ENCODE data around the gene HIRIP3. TPM values are rescaled to one million over a fixed set of nuclear protein-coding genes. Genes with fewer than 3 reads are reported as not detected.

HIRIP3 gene
- polyA plus RNA-seq, 1 donor (not counting 4 experiments of a cell fraction or from before 2014, with no cell fraction given): 4.1 TPM

GRCh38 chr16:30011714-30012504 is 16.5 kb upstream of the HIRIP3 start:
- Histone ChIP-seq H3K9me1 (ENCODE audit: control insufficient read depth, extremely low read depth, insufficient read depth, low read length) (no peaks in the 10 kb centered on the region), H3K4me1 (ENCODE audit: control insufficient read depth, extremely low read depth, insufficient read depth, low read length) (peaks cover 3% of the 10 kb centered on the region), H3K36me3 (ENCODE audit: control insufficient read depth in 2 of 2, extremely low read depth in 1 of 2, insufficient read depth in 2 of 2, low read length in 2 of 2) (peaks cover 0 to 1% of the 10 kb centered on the region in 2 experiments), H3K27ac (ENCODE audit: control insufficient read depth, insufficient read depth, low read length) (no peak overlapping the region), H3K9me3 (ENCODE audit: control insufficient read depth, low read depth, low read length) (no peaks in the 10 kb centered on the region), H3K4me3 (ENCODE audit: control insufficient read depth in 2 of 3, extremely low read depth in 1 of 3, insufficient read depth in 2 of 3, low read depth in 1 of 3, low read length in 3 of 3) (no peak overlapping the region), H2AFZ (ENCODE audit: control insufficient read depth, low read length) (no peak overlapping the region), H3K27me3 (ENCODE audit: control insufficient read depth, extremely low read depth, insufficient read depth, low read length) (peaks cover 28% of the 10 kb centered on the region), H4K20me1 (ENCODE audit: control insufficient read depth, extremely low read depth, insufficient read depth, low read length) (no peaks in the 10 kb centered on the region), H3K9ac (ENCODE audit: control insufficient read depth, extremely low read depth, insufficient read depth, low read length) (no peak overlapping the region), H3K4me2 (ENCODE audit: control insufficient read depth, extremely low read depth, insufficient read depth, low read depth, low read length) (no peak overlapping the region), H3K79me2 (ENCODE audit: control insufficient read depth, insufficient read depth, low read length) (no peaks in the 10 kb centered on the region)
- no peak for FAIRE-seq
- dilution Hi-C loops (cut with MboI; ENCODE audit: extremely low pct_ligation_motif_present, low sequenced_read_pairs): no loop called here
- no peak for DNase-seq (ENCODE audit: low read depth, low spot score)
- no peak for TF ChIP-seq CTCF (optimal IDR thresholded peaks at IDR 0.05 in 1 of 3, IDR thresholded peaks at IDR 0.05 in 1 of 3, conservative IDR thresholded peaks at IDR 0.05 in 1 of 3; ENCODE audit: extremely low read depth in 1 of 3, insufficient read depth in 2 of 3, low read length in 3 of 3)
- no peak for TF ChIP-seq EZH2 (IDR thresholded peaks at IDR 0.05; ENCODE audit: low read length)

DNA sequence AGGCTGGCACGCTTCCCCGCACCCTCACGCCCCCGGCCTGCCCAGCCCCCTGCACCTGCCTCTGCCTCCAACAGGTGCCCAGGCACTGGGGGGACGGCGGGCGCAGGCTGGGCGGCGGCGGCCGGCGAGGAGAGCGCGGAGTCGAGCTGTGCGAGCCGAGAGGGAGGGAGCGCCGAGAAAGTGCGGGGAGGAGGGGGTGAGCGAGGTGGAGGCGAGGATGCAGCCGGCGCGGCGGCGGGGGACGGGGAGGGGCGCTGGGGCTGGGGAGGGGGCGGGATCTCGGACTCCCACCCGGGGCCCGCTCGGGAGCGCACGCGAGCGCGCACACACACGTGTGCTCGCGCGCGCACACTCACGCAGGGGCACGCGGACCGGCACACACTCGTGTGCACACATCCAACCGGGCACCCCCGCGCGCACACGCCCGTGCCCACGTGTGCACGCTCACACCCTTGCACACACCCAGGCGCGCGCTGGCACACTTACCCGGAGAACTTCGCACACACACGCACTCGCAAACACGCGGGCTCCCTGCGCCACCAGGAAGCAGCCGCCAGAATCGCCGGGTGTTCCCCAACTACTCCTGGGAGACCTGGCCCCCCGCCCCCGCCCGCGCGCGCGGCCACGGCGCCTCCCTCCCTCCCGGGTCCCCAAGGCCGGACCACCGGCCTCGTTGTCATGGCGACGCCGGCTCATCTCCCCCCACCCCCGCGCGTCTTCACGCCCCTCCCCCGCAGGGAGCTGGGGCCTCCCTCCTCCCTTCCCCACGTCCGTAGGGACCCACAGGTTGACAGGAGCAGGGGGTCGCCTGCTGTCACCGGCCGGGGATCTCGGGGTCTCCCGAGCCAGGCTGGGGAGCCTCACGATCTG is 15.7 kb upstream of the HIRIP3 start, which contains the start of gene DOC2A:
Gene DOC2A (minus strand): TSS at position 184 of the 870 bp plus-strand sequence. CDS start 805 bp downstream, outside the sequence.
- H3K4me1 ChIP-seq (ENCODE audit: control insufficient read depth, extremely low read depth, insufficient read depth, low read length): peaks cover 3% of the 10 kb centered on the region
- peak within 1 kb of the TSS in 2 of 3 experiments; percentile 18 to 32 for H3K4me3 ChIP-seq (ENCODE audit: control insufficient read depth in 2 of 3, extremely low read depth in 1 of 3, insufficient read depth in 2 of 3, low read depth in 1 of 3, low read length in 3 of 3)
- peak within 1 kb of the TSS; percentile 48 for H3K4me2 ChIP-seq (ENCODE audit: control insufficient read depth, extremely low read depth, insufficient read depth, low read depth, low read length)
- FAIRE-seq (no peak), DNase-seq (ENCODE audit: low read depth, low spot score) (no peak)
- dilution Hi-C loops (cut with MboI; ENCODE audit: extremely low pct_ligation_motif_present, low sequenced_read_pairs): no loop called here
- TF ChIP-seq CTCF (optimal IDR thresholded peaks at IDR 0.05 in 1 of 3, IDR thresholded peaks at IDR 0.05 in 1 of 3, conservative IDR thresholded peaks at IDR 0.05 in 1 of 3; ENCODE audit: extremely low read depth in 1 of 3, insufficient read depth in 2 of 3, low read length in 3 of 3) (no peak), EZH2 (IDR thresholded peaks at IDR 0.05; ENCODE audit: low read length) (peak; percentile 10)
- H3K27me3 ChIP-seq (ENCODE audit: control insufficient read depth, extremely low read depth, insufficient read depth, low read length): peaks cover 28% of the 10 kb centered on the region
- H3K79me2 ChIP-seq (ENCODE audit: control insufficient read depth, insufficient read depth, low read length): no peaks in the 10 kb centered on the region
- no peaks in the 10 kb centered on the region for H4K20me1 ChIP-seq (ENCODE audit: control insufficient read depth, extremely low read depth, insufficient read depth, low read length)
- peaks cover 0 to 1% of the 10 kb centered on the region in 2 experiments for H3K36me3 ChIP-seq (ENCODE audit: control insufficient read depth in 2 of 2, extremely low read depth in 1 of 2, insufficient read depth in 2 of 2, low read length in 2 of 2)
- no peak within 1 kb of the TSS for H3K9ac ChIP-seq (ENCODE audit: control insufficient read depth, extremely low read depth, insufficient read depth, low read length)
- no peaks in the 10 kb centered on the region for H3K9me3 ChIP-seq (ENCODE audit: control insufficient read depth, low read depth, low read length)
- H2AFZ ChIP-seq (ENCODE audit: control insufficient read depth, low read length): no peak within 1 kb of the TSS
- no peak within 1 kb of the TSS for H3K27ac ChIP-seq (ENCODE audit: control insufficient read depth, insufficient read depth, low read length)
- no peaks in the 10 kb centered on the region for H3K9me1 ChIP-seq (ENCODE audit: control insufficient read depth, extremely low read depth, insufficient read depth, low read length)
